Amniotic stem cell (primary cell): Measurements from ENCODE around the gene INPP5A.
"Not testable (repeated sequence)": the region's sequence is repeated elsewhere in the genome, so short reads cannot be mapped to it uniquely, and the experiment has no call there.

Source experiments
- DNase-seq: peaks from one replicate; lab custom pipeline; 2025; lab: John Stamatoyannopoulos, UW

INPP5A gene

DNA sequence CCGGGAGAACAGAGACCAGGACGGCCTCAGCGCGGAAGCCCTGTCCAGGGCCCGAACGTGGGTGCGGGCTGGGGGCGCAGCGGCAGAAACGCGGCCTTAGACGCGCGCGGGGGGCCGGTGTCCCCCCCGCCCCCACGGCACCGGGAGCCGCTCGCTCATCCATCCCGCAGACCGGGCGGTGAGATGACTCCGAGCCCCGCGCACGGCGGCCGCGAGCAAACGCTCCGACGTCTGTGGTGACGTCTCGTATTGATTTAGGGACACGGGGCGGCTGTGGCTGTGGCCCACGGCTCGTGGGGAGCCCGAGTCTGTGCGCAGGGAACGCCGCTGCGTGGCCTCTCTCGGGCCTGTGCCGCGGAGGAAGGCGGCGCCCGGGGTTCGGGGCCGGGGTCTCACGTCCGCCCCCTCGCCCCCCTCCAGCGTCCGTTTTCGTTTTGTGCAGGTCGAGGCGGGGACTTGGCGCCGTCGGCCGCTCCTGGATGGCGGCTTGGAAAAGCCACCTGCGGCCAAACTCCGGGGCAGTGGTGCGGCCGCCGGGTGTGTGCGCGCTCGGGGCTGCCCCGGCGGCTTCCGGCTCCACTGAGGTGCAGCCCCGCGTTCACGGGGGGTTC lies 249.4 kb downstream of the INPP5A start:
- no peak for DNase-seq

DNA sequence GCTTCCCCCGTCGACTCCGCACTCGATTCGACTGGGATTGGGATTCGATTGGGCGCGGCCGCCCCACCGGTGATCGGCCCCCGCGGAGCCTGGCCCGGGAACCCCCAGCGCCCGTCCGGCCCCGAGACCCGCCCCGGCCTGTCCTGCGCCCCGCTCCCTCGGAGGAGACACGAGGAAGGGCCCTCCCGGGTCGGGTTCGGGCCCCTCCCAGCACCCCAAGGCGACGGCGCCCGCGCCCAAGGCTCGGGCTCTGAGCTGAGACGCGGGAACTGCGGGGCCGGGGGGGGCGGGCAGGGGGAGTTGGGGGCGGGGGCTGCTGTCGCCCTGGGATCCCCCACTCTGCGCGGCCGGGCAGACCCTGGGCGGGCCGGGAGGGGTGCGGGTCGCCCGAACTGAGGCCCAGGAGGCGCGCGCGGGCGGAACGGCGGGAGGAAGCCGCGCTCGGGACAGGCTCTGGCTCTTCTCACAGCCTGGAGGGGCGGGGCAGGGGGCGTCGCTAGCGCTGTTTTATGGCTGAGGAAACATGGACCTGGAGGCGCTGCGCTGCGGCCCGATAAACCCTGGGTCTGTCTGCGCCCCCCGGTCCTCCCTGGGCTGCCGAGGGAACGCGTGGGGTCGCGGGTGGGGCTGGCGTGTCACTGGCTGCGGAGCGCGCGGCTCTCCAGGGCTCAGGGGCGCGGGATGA lies 250.1 kb downstream of the INPP5A start:
- no peak for DNase-seq

DNA sequence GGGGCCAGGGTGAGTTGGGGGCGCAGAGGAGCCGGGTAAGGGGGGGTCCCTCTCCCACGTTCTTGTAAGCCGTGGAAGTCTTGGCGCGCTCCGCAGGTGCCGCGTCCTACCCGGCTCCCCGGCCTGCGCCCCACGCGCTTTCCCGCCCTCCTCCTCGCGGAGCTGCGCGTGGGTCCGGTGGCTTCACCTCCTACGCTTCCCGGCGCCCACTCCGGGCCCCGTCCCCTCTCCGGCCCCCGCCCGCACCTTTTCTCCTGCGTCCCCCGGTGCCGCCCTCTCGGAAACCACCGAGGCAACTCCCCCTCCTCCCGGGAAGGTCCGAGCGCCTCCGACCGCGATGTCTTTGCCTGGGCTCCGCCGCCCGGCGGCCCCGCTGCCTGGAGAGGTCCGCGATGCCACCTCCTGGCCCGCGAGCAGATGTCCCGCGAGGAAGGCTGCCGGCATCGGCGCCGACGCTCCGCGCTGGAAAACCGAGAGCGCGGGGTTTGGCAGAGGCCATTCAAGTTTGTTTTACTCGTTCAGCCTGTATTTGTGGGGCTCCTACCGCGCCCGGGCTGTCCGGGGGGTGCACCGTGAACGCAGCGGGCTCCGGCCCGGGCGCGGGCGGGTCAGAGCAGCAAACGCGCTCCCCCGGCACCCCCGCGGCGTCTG lies 250.7 kb downstream of the INPP5A start:
- DNase-seq, result no peak

DNA sequence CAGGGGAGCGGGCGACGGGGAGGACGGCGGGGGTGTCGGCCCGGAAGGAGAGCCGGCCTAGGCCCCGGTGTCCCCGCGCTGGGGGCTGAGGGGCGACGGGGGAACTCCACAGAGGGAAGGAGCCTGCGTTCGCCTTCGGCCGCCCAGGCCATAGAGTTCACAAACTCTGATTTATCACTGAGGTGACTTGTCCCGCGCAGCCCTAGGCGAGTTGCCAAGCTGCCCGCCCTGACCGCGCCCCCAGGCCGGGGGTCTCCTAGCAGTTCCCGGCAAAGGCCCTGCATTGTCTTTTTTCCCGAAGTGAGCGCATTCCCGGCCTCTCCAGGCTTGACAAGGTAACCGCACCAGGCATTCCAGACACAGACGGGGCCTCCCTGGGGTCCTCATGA lies 251.2 kb downstream of the INPP5A start:
- DNase-seq, result no peak

DNA sequence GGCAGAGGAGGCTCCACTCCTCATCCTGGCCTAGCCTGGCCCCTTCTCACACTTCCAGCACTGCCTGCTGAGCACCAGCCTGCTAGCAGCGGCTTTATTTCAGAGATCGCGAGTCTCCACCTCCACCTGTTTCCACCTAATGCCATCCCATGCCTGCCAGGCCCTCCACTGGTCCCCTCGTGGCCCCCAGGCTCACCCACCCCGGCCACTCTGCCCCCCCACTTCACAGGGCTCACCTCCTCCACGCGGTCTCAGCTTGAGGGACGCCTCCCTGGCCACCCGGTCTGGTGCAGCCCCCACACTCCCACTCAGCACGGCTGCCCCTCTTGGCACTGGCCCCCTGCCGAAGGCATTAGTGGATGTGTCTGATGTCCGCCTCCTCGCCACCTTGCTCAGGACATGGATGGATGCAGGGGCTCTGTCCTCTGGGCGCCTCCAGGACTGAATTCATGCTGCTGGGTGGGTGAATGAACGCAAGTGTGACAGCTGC lies 252.1 kb downstream of the INPP5A start:
- no peak for DNase-seq

DNA sequence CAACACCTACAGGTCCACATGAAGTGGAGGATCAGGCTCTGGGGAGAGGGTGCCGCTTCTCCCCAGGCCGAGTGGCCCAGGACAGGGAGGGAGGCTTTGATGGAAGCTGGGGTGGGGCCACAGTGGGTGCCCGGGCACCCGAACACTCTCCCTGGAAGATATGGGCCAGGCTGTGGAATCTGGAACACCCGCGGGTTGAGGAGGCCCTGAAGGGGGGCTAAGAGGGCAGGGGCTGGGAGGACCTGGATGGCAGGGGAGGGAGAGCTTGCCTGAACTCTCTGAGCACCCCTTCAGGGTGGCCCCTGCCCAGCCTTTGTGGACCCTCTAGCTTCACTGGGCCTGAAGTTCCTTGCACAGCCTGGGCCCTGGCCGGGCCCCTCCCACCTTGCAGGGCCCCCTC lies 252.9 kb downstream of the INPP5A start:
- DNase-seq, result no peak

DNA sequence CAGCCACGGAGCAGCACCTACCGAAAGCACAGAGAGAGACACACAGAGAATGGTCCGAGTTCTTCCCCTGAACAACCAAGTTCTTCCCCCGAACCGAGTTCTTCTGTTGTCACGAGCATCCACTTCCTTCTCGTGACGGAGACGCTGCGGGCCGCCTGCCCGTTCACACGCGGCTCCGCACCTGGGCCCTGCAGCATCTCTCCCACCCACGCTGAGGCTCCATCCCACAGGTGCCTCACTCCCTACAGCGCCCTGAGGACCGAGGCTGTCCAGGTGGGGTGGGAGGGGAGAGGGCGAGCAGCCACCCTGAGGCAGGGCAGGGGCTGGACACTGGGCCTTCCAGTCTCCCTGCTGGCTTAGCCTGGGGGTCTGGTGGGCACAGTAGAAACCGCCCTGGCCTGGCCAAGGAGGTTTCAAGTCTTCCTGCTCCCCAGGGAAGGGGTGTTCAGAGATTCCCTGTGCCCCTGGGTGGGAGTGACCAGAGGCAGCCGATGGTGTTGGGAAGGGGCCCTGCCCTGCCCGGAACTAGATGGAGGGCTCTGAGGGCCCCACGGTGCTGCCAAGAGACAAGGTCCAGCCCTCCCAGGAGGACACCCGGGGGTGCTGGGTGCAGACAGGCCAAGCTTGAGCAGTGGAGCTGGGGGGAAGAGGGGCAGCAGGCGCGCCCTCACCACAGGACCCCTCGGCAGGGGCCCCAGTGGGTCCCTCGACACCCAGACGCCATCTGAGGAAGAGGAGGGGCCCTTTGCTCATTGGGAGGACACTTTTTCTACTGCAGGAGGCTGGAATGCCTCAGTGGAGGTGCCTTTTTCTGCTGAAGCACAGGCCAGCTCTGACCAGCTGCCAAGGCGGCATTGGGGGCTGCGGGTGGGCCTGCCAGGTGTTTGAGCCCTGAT lies 253.6 kb downstream of the INPP5A start:
- no peak for DNase-seq

DNA sequence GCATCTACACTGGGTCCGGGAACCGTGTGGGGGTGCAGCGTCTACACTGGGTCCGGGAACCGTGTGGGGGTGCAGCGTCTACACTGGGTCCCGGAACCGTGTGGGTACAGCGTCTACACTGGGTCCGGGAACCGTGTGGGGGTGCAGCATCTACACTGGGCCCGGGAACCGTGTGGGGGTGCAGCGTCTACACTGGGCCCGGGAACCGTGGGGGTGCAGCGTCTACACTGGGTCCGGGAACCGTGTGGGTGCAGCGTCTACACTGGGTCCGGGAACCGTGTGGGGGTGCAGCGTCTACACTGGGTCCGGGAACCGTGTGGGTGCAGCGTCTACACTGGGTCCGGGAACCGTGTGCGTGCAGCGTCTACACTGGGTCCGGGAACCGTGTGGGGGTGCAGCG lies 254.5 kb downstream of the INPP5A start:
- DNase-seq, result not testable (repeated sequence)

DNA sequence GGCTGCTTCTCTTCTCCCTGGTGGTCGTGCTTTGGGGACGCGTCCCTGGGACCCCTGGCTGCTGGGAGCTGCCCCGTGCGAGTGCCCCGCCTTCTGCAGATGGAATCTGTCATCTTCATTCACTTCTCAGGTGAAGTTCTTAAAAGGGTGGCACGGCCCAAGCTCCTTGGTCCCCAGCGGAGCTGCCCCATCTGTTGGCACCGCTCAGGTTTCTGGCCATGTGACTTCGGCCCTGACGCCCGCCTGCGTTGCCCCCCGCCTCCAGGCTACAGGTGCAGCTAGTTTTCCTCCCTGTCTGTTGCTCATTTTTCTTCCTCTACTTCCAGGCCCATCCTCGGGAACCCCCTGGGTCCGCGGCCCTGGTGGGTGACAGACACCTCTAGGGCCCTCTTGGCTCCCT lies 255.2 kb downstream of the INPP5A start:
- no peak for DNase-seq

DNA sequence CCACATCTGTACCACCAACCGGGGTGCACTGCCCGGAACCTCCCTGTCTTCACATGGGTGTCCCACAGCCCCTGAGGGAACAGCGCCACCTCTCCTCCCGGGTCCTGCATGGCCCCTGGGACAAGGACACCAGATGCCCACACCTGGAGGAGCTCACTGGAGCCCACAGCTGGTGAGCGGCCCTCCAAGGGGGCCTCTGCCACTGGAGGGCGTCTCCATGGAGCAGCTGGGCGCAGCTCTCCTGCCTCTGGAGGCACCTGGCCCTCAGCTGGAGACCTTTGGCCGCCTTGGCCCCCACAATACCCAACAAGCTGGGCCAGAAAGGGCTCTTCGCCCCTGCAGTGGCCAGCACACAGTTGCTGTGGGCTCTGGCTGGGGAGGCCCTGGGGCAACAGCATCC lies 255.6 kb downstream of the INPP5A start:
- DNase-seq, result no peak

DNA sequence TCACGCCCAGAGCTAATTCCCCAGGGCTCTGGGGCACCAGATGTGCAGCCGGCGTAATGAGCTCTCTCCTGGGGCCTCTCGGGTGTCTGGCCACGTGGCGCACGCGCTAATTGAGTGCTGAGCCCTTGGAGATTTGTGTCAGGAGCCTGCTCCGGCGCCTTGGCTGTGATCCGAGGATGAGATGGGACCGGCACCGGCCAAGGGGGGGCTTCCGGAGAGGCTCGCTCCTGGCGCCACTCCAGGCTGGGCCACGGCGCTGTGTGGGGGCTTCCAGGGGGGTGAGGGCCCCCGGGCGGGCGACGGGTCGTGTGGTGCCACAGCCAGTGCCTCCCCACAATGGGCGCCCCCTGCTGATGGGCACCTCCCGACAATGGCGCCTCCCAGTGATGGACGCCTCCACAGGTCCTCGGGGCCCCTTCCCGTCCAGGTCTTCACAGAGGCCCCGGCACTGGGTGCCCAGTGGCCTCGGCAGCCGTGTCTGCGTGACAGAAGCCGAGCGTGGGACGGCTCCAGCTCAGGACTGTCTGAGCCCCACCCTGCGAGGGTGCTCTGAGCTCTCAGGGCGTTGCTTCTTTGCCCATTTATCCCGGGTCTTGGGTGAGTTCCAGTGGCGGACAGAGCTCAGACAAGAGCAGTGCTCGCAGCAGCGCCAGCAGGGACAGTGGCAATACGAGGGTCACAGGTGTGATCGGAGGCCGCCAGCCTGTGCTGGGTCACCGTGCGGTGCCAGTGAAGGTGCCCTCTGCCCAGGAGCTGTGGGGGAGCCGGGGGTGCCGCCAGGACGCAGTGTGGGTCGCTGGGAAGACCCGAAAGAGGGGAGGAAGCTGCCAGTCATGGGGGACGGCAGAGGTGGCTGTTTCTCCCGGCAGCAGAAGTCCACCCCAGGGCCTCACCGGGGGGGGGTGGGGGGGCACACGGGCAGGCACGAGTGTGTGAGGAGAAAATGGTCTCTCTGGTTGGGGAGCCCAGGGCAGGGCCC lies 256.6 kb downstream of the INPP5A start:
- no peak for DNase-seq

DNA sequence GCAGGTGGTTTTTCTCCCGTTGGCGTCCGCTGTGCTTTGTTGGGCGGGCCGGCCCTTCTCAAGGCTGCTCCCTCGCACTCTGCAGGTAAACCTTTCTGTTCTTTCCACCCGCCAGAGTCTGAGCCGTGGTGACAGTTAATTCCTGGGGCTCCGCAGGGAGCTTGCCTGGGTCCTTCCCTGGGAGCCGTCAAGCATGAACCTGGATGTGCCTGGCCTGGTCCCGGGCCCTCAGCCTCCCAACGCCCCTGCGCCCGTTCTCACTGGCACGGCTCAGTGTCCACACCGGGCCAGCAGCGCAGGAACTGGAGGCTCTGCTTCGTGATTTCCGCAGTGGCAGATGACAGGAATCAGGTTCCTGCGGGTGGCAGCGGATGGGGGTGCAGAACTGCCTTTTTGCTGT lies 259.3 kb downstream of the INPP5A start:
- DNase-seq, result no peak

DNA sequence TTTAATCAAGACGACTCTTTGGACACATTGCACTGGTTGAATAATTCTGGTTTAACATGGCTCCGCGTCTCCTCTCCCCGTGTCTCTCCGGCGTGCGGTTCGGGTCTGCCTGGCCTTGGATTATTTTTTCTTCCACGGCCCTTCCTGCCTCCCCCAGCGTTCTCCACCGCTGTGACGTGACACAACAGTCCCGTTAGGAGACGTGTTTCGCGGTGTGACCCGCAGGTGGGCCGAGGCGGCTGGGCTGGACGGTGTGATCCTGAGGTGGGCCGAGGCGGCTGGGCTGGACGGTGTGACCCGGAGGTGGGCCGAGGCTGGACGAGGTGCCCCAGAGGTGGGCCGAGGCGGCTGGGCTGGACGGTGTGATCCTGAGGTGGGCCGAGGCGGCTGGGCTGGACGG lies 260.4 kb downstream of the INPP5A start:
- DNase-seq, result not testable (repeated sequence)

DNA sequence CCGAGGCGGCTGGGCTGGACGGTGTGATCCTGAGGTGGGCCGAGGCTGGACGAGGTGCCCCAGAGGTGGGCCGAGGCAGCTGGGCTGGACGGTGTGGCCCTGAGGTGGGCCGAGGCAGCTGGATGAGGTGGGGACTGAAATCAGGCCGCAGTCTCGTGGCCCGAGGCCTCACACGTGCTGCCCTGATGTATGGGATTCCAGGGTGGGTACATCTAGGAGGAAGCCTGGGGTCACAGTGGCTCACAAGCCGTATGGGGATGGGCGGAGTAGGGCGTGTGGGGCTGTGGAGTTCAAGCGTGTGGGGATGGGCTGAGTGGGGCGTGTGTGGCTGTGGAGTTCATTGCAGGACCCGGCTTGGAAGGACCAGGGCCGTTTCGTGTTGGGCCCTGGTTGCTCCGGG lies 260.8 kb downstream of the INPP5A start:
- no peak for DNase-seq

DNA sequence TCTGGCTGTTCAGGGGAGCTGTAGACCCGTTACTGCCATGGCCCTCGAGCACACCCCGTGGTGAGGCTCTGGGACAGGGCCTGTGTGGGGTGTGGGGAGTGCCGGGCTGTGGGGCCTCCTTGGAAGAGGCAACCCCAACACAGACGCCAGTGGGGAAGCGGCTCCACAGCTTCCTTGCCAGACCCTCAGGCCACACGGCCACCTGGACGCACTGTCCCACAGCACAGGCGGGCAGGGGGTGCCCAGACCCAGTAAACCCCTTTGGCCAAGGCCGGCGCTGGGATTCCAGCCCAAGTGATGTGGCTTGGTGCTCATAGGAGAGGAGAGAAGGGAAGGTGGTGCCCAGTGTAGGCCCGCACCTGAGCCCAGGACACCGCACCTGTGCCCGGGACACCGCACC lies 261.3 kb downstream of the INPP5A start:
- no peak for DNase-seq

DNA sequence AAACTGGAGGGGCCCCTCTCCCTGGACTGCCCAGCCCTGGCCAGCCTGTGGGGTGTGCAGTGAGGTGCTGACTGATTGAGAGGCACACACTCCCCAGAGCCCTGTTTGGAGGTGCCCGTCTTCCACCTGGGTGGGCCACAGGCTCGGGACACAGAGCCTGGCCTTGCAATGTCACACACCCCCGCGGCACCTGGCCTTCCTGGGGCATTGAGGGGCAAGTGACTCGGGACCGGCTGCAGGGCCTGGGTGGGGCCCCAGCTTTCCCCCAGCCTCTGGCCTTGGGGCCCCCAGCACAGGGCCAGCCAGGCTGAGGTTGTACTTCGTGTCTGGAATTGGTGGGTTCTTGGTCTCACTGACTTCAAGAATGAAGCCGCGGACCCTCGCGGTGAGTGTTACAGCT lies 262.3 kb downstream of the INPP5A start:
- DNase-seq, result no peak

DNA sequence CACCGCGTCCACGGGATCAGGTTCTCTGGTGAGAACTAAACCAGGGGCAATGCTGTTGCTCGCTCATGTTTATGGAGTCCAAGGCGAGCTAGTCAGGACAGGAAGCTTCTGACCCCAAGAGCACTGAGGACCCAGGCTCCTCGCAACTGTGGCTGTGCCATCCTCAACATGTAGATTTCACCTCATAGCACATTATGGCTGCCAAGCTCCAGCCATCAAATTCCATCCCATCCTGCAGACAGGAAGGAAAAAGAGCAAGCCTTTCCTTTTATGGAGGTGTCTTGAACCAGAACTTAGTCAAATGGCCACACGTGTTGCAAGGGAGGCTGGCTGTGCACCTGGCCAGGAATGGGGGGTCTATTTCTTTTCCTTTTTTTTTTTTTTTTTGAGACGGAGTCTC lies 264.5 kb downstream of the INPP5A start:
- DNase-seq, result no peak

DNA sequence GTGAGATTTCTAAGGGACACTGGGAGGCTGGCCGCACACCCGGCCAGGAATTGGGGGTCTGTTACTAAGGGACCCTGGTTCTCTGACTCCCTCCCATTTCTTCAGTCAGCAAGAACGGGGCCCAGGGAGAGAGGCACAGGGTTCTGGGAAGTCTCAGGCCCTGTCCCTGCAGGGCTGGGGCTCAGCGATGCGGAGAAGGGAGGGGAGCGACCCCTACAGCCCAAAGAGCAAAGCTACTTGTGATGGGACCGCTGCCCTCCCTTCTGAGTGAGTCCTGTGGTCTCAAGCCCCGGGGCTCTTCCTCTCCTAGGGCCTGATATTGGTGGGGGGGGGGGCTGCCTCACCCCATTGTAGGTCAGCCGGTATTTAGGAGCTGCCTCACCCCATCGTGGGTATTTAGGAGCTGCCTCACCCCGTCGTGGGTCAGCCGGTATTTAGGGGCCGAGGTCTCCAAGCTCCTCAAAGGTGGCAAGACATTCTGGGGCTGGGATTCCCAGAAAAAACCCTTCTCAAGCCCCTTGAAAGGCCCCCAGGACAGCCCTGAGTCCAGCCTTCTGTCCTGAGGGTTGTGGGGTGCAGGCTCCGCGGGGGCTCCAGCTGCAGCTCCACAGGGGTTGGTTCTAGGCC lies 265.2 kb downstream of the INPP5A start:
- no peak for DNase-seq

DNA sequence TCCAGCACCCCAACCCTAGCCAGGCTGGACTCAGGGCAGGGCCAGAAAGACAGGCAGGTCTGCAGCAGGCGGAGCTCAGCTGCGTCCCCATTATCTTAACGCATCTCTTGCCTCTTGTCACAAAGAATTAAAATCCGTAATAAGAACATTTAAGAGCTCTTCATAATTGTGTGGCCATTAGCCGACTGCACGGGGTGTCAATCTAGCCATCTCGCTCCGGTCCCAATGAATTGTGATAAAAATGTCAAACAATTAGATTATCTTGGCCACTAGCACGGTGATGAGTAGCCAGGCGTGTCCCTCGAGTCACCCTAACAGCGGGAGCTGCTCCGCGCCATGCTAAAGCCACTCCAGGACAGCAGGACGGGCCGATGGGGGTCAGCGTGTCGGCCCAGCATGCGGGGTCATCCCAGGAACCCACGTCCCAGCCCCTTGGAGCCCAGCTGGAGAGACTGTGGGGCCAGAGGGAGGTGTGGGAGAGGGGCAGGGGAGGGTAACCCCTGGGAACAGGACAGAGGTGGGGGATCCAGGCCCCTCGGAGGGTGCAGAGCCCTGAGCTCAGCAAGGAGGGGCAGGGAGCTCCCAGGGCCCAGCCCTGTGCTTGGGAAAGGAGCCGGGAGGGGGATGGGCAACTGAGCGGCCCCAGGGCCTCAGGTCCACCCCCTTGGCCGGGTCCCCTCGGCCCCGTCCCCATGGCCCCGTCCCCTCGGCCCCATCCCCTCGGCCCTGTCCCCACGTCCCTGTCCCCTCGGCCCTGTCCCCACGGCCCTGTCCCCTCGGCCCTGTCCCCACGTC lies 266.0 kb downstream of the INPP5A start:
- DNase-seq, result no peak

DNA sequence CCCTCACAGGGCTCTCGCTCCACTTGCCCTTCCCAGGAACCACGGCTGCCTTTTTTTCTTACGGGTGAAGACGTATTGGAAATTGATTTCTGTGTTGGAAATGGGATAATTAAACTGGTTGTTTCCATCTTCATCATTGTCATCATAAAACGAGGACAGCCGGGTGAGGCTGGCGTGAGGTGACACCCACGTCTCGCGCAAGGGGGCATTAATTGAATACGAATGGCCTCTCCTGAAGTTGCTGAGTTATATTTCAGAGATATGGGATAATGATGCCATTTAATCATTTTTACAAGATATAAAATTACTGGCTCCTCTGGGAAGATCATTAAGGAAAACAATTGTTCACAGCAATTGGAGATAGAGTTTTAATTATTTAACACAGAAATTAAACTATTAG lies 266.7 kb downstream of the INPP5A start:
- DNase-seq, result no peak
